GM19193 (cell line): ENCODE data around the gene SURF2.

Experiments
- POLR2A ChIP-seq: IDR thresholded peaks from 4 replicates; pipeline ENCODE4 v1.6.1; 2011; ENCODE audit not compliant: insufficient read depth, insufficient read length; ENCODE audit errors: extremely low read depth

The SURF2 gene

DNA sequence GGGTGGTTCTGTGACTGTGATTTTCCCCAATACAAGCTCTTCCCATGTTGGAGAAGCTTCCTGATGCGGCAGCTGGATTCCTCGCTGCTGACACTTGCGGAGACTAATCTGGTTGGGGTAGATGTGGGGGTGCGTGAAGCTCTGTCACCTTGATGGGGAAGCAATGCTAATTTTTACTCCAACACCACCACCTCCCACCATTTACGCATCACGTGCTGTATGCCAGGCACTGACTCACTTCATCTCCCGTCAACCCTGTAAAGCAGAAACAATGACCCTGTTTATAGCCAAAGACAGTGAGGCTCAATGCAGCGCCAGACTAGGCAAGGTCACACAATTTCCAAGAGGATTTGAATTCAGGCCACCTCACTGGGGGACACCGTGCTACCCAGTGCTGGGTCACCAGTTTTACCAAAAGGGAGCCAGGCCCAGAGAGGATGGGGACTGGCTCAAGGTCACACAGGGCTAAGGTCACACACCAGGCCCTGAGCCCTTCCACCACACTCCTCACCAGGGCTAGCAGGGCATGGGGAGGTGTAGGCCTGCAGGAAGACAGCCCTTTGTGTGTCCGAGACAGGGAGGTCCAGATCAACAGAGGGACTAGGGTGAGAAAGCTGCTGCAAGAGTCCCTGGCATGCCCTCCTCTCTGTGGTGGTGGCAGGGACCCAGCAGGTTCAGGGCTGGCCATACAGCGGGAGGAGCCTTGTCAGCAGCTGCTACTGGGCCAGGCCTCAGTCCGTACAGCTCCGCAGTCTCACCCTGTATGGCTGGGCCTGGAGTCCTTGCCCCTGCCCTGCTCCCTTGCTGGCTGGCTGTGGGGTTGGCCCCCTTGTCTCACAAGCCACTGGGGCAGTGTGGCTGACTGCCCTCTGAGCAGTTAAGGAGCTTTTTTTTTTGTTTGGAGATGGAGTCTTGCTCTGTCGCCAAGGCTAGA, 23.1 kb downstream of the SURF2 start:
- no peak for TF ChIP-seq POLR2A

- TF ChIP-seq POLR2A, result no peak
These were observed 24.4 kb downstream of the SURF2 start for GRCh38 chr9:133380734-133381133.

- no peak for TF ChIP-seq POLR2A
These were observed 26.3 kb downstream of the SURF2 start for GRCh38 chr9:133382507-133383141.

DNA sequence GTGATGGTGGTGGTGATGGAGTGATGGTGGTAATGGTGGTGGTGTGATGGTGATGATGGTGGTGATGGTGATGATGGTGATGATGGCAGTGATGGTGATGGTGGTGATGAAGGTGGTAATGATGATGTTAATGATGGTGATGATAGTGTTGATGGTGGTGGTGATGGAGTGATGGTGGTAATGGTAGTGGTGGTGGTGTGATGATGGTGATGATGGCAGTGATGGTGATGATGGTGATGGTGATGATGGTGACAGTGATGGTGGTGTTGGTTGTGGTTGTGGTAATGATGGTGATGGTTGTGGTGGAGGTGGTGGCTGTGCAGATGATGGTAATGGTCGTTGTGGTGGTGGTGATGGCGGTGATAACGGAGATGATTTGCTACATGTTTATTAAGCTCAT, 27.1 kb downstream of the SURF2 start:
- no peak for TF ChIP-seq POLR2A

GRCh38 chr9:133384736-133385321, 28.5 kb downstream of the SURF2 start:
- no peak for TF ChIP-seq POLR2A

DNA sequence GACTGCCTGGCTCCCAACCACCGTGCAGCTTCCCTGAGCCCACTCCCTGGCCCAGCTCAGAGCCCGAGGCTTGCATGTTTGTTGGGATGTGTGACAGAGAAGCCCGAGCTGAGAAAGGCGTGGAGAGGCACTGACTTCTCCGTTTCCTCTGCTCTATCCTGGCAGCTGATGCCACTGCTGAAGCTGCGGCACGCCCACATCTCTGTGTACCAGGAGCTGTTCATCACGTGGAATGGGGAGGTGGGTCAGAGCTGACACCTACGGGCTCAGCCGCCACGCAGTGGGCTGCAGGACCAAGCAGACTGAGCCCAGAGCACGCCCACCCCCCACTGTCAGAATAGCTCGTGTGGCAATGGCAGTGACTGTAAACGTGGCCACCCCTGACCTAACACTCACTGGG, 29.1 kb downstream of the SURF2 start:
- TF ChIP-seq POLR2A, result no peak

- TF ChIP-seq POLR2A, result no peak
These were observed 30.0 kb downstream of the SURF2 start for GRCh38 chr9:133386338-133386737.

DNA sequence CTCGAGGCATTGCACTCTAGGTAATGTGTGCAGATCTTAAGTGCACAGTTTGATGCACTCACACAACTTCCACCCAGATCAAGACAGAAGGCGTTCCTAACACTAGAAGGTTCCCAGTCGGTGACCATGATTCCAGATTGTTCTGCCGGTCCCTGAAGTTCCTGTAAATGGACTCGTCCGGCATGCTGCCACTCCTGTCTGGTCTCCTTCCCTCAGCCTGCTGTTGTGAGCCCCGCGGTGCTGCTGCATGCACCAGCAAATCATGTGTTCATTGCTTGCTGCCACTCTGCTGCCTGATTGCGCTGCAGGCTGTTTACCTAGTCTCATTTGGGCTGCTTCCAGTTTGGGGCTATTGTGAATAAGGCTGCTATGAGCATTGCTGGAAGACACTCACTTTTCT, 31.3 kb downstream of the SURF2 start:
- no peak for TF ChIP-seq POLR2A

DNA sequence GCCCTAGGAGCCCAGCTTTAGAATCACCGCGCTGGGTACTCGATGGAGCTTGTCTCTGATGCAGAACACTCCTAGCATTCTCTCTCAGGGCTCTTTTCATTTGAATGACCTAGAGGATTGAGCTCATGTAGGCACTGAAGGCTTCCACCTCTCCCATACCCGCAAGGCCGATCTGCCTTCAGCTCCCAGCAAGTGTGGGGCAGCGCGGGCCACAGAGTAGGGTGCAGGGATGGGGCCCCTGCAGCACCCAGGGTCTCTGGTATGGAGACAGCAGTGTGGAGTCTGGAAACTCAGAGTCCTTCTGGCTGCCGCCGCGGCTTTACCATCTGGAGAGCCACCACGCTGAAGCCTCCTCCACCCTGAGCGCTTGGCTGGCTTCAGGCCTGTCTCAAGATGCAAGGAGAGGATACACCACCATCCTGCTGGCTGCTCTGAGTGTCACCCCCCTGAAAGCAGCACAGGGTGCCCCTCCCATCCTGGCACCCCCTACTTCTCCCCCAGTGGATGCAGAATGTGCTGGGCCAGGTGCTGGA, 32.7 kb downstream of the SURF2 start:
- TF ChIP-seq POLR2A, result no peak

GRCh38 chr9:133389562-133389961, 33.2 kb downstream of the SURF2 start:
- no peak for TF ChIP-seq POLR2A

GRCh38 chr9:133390713-133391112, 34.4 kb downstream of the SURF2 start:
- no peak for TF ChIP-seq POLR2A

DNA sequence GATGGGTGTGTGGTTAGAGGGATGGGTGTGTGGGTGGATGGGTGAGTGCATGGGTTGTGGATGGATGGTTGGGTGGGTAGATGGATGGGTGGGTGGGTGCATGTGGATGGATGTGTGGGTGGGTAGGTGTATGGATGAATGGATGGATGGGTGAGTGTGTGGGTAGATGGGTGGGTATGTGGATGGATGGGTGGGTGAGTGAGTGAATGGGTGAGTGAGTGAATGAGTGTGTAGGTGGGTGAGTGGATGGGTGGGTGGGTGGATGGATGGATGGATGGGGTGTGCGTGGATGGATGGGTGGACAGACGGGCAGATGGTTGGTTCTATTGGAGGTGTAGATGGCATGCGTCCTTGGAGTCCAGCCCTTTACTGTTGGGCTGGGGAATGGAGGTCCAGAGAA, 37.0 kb downstream of the SURF2 start:
- TF ChIP-seq POLR2A, result no peak

DNA sequence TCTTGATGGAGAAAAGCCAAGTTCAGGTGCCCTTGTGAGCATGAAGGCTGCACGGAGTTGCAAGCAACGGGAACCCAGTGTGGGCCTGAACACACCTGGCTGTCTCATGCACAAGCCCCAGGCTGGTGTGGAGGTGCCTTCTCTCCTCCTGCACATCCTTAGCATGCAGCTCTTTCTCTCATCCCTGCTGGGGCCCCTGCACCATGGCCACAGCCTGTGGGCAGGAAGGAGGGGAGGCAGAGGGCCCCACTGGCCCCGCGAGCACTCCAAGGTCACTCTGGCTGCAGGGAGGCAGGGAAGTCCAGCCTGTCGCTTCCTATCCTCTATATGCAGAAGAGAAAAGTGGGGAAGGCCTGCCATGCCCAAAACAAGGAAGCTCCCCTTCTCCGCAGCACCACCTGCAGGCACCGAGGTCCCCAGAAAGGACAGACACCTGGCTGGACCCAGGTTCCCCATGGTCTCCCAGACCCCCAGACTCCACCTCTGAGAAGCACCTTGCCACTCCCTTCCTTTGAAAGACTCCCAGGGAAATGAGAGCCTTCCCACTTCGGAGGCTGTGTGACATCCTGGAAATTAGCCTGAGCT, 38.4 kb downstream of the SURF2 start:
- no peak for TF ChIP-seq POLR2A

DNA sequence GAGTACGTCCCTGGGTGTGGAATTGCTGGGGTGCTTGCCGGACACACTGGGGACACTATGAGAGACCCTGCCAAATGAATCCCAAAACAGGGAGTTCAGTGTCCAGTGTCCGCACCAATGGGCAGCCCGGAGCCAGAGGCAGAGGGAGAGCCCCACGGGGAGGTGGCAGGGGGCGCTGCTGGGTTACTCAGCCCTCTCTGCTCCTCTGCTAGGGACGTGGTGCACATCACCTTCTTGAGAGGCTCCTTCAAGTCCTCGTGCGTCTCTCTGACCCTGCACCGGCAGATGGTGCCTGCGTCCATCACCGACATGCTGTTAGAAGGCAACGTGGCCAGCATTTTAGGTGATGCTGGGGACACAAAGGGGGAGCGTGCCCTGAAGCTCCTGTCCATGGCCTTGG, 40.6 kb downstream of the SURF2 start:
- no peak for TF ChIP-seq POLR2A

DNA sequence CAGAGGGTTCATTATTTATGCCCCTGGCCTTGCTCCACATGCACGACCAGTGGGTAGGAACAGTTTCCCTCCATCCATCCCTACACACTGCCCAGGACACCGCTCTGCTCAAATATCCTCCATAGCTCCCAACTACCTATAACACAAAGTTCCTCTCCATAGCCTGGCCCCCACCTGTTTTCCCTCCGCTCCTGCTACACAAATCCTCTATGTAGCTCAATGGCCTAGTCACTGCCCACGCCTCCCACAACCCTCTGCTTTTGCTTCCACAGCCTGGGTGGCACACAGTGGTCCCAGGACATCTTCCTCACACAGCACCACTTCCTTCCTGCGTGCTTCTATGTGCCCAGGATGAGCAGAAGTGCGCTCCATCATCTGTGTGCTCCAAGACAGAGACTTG, 41.0 kb downstream of the SURF2 start:
- no peak for TF ChIP-seq POLR2A

GRCh38 chr9:133397895-133398294, 41.5 kb downstream of the SURF2 start:
- no peak for TF ChIP-seq POLR2A

GRCh38 chr9:133400292-133400691, 43.9 kb downstream of the SURF2 start:
- no peak for TF ChIP-seq POLR2A
